Activated CD8-positive, alpha-beta memory T cell treated with anti-CD3 and anti-CD28 coated beads, Interleukin-2, amount 50 U/mL, for 48 hours (primary cell): Measurements from ENCODE around the gene EPN1.

Experiments
- DNase-seq: peaks from one replicate; pipeline ENCODE4 v3.0.0-alpha.2; 2020

Gene EPN1

DNA sequence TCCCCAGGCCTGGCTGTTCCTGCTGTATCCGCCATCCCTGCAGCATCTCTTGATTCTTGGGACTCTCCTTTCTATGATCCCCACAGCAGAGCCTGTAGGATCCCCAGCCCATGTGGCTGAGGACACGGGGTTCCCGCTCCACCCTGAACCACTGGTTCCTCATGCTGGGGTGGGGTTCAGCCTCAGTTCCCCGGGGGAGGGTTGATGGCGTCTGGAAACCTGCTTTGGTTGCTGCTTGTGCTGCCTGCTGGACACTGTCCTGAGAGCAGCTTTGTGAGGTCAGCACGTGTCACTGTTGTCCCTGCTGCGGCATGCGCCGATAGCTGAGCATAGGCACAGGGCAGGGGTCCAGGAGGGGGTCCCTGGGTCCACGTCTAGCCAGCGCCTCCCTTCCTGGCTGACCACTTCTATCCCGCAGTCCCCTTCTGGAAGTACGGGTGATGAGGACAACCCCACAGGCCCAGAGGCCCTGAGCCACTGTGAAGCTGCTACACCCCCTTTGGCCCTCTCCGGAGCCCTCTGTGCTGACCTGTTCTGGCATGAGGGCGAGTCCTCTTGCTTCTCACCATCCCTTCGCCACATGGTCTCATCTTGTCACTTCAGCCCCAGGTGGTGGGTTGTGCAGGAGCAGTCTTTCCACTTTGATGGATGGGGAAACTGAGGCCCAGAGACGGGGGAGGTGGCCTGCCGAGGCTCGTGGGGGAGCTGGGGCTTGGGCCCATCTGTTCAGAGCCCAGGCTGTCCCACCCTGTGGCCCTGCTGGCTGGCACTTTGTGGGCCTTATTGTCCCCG is 5.5 kb downstream of the EPN1 start:
- DNase-seq = no peak

DNA sequence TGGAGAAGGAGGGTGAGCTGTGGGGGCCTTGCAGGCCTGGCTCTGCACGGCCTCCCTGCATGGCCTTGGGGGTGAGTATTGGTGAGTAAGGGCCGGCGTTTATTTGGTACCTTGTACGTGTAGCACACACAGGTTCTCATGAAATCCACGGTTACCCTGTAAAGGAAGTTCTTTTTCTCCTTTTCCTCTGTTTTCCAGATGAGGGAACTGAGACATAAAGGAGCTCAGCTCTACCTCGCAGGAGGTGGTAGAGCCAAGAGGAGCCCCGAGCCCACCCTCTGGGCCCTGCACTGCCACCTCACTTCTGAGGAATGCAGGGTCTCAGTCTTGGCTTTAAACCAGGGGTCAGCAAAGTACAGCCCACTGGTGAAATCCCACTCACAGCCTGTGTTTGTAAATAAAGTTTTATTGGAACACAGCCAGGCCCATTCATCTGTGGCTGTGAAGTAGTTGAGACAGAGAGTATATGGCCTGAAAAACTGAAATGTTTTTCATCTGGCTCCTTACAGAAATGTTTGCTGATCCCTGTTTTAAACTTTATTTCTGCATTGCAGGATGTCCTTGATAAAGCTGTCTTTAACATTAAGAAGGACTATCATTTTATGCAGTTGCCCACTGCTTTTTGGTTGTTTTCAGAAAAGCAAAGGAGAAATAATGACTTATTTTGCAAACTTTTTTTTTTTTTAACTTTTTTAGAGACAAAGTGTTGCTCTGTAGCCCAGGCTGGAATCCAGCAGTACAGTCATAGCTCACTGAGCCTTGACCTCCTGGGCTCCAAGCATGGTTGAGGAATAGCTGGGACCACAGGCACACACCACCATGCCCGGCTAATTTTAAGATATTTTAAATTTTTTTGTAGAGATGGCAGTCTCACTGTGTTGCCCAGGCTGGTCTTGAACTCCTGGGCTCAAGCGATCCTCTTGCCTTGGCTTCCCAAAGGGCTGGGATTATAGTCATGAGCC is 6.4 kb downstream of the EPN1 start:
- no peak for DNase-seq

DNA sequence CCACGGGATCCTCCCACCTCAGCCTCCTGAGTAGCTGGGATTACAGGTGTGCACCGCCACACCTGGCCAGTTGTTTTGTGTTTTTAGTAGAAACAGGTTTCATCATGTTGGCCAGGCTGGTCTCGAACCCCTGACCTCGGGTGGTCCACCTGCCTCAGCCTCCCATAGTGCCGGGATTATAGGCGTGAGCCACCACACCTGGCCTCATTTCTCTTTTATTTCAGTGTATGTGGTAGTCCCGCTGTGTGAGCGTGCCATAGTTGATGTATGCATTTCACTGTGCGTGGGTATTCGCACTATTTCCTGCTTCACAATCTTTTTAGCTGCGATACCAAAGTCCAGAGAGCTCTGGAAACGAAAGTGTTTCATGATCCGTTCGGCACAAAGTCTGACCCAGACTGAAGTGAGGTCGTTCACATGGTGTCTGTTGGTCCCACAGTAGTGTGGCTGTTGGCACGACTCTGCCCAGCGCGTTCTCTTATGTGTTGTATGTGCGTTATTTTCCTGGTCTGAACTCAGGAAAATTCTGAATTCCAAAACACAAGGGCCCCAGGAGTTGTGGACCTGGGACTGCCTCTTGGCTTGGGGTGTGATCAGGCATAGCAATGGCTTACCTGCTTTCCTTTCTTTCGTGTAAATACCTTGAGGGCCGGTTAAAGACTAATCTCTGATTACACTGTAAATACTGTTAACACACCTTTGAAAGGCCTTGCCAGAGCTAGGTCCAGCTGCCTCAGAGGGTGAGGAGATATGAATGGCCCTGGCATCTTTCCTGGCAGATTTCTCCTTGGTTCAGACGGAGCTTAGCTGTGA is 8.6 kb downstream of the EPN1 start:
- no peak for DNase-seq

DNA sequence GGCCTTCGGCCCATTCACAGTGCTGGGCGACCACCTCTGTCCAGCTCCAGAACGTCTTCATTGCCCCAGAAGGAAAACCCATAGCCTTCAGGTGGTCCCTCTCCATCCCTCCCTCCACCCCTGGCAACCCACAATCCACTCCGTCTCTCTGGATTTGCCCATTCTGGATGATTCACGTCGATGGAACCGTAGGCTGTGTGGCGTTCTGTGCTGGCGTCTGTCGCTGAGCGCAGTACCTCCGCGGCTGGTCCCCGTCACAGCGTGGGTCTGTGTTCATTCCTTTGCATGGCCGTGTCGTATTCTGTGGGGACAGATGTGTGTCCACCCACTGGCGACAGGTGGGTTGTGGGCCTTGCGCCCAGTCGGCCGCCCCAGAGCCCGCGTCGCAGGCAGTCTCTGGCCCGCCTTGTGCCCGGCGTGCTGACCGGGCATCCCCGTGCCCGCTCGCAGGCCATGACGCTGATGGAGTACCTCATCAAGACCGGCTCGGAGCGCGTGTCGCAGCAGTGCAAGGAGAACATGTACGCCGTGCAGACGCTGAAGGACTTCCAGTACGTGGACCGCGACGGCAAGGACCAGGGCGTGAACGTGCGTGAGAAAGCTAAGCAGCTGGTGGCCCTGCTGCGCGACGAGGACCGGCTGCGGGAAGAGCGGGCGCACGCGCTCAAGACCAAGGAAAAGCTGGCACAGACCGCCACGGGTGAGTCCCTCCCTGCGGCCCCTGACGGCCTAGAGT is 10.1 kb downstream of the EPN1 start:
- no peak for DNase-seq

DNA sequence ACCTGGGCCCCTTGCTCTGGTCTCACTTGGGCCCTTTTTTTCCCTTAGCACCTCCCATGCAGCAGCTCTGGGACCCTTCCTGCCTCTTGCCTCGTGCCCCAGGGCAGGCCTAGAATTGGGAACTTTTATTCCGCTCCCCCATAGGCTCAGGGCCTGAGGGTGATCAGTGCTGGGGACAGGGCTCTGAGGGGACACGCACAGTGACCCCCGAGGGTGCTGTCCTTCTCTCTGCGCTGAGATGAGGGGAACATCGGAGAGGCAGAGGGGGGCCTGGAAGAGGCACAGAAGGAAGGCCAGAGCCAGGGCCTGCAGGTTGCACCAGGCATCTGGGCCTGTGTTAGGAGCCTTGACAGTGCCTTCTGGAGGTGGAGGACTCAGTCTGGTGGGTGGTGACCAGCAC is 10.8 kb downstream of the EPN1 start:
- no peak for DNase-seq

DNA sequence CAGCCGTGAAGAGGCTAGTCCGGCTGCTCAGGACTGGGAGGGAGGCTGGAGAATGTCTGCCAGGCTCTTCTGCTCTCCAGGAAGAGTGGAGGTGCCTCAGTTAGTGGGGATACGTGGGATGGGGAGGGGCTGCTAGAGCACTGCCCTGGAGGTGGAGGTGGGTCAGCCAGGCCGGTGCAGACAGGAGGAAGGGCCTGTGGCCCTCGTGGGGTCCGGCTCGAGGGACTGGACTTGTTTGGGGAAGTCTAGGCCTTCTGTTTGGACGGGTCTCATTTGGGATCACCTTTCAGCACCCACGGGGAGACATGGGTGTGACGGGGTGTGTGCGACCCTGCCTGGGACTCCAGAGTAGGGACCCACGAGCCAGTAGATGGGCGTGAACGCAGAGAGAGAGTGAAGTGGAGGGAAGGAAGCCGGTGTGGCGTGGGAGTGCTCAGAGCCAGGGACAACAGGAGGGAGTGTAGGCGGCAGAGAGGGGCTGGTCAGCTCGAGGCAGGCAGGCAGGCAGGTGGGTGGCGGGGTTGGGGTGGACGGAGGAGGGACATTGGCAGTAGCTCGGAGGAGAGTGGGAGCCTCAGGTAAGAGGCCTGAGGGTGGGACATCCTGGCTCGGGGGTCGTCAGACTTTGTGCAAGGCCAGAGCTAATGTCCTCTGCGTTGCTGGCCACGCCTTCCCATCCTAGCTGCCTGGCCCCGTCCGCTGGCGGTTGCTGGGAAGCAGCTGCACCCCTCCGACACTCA is 11.5 kb downstream of the EPN1 start:
- no peak for DNase-seq

DNA sequence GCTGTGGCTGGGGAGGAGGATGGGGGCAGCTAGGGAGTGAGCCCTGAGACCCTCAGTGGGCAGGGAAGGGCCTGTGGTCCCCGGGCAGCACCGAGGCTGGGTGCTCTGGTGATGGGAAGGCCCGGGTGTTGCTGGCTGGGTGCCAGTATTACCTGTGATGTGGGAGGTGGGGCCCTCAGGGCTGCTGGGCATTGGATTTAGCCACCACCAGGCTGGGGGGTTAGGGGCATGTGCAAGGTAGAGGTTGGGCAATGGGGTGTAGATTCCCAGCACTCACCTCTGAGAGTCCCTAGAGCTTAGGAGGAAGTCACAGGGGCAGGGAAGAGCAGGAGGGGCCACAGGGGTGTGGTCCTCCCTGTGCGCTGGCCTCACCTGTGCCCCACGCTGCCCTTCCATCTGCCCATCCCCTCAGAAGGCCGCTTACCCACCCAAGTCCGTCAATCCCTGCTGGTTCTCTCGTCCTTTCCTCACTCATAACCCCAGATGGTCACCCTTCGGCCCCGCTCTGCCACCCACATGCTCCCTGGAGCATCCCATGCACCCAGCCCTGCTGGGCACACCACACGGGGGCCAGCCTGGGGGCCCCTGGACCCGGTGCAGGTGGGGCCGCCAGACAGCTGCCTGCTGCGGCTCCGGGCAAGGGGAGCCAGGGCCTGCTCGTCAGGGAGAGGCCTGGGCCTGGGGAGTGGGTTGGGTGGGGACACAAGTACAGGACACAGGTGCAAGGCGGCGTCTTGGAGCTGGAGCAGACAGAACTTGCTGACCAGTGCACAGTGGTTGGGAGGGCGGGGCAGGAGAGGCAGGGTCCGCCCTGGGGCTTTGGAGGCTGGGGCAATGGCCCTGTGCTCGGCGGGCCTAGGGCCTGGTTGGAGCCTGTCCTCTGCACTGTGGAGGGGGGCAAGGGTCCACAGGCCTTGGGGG is 12.5 kb downstream of the EPN1 start:
- DNase-seq = no peak

DNA sequence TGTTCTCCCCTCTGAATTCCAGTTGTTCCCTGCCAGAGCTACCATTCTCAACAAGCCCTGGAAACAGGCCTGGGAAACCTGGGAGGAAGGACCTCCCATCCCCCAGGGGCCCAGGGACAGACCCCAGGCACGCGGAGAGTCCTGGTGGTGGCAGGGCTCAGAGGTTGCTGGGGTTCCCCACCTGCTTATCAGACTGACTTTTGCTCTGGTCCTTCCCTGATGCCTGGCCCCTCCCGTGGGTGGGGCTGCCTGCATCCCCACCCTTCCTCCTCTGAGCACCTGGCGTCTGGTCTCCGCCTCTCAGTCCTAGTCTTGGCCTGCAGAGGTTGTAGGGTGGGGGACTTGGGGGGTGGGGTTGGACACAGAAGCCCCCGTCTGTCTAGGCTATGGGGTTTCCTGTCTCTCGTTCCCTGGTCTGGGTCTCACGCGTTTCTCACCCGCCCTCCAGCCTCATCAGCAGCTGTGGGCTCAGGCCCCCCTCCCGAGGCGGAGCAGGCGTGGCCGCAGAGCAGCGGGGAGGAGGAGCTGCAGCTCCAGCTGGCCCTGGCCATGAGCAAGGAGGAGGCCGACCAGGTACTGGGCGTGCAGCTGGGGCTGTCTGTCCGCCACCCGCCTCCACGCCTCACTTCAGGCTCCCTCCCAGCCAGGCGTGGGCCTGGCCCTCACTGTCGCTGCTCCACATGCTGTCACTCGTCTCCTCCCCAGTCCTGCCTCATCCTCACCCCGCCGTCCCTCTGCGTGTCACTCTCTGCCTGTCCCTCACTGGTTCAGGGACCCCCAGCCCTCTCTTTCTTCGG is 13.6 kb downstream of the EPN1 start:
- DNase-seq = no peak

DNA sequence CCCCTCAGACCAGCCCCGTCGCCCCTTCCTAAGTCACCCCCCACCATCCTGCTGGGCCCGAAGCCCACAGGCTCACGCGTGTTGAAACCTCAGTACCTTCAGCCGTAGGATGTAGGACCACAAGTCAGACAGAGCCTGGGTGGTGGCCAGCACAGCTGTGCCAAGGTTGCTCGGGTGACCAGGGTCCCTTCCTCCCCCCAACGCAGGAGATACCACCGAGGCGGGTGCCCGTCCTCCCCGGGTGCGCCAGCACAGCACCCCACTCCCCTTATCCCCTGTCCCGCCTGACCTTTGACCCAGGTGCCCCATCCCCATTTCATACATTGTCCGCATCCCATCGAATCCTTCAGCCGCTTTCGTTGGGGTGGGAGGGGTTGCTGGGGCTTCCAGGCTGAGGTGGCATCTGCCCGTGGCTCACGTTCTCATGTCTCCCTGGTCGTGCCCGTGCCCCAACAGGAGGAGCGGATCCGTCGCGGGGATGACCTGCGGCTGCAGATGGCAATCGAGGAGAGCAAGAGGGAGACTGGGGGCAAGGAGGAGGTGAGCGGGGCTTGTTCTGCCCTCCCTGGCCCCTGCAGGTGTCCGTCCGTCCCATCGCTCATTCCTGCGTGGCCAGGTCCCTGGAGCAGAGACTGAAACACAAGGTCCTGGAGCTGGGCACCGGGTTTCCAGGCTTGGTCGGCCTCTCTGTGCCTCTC is 14.5 kb downstream of the EPN1 start:
- no peak for DNase-seq

DNA sequence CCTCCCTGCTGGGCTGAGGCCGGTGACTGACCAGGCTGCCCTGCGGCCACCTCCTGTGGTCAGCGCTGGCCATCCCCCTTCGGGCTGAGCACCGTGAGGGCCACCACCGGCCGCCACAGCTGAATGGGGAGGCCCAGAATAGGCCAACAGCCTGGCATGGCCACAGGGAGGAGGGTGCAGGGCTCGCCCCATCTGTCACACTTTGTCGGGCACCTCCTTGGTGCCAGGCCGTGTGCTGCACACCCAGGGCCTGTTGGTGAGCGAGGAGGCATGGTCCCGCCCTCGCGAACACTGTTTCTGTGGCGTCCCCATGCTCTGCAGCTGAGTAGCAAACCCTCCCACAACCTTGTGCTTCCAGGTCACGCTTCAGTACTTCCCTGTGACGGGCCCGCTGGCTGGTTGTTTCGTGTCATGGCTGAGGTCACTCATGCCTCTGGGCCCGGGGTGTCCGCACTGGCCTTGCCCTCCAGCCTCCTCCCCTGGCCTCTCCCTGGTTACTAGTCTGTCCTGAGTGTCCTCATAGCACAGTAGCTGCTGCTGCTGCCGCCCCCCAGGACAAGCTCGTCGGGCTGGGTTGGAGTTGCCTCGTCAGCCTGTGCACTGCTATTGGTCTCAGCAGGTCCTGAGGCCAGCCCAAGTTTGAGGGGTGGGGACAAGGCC is 15.2 kb downstream of the EPN1 start:
- no peak for DNase-seq

DNA sequence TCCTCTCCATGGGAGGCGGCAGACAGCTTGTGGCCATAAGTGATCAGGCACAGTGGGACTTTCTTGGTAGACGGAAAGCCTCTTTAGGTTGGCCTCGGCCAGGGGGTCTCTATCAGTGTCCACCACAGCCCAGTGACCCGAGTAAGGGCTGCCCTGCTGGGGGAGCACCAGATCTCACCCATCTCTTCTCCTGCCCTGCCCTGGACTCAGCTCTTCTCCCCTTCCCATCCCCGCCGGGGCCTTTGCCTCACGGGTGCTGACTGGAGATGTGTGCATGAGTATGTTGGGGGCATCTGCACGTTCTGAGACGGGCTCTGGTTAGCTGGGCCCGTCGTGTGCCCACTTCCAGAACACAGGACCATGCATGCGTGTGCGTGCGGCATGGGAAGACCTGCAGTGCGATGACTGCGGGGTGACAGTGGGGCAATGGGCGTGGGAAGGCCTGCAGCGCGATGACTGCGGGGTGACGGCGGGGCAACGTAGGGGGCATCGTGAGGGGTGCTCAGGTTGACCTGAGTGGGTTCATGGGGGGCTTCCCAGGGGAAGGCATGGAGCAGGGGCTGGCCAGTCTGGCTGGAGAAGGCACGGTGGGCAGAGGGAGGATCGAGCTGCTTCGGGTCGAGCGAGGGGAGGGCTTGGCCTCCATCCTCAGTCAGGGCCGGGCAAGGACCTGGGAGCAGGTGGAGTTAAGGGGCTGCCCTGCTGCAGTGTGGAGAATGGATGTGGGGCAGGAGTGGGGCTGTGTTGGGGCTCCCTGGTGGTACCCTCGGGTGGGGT is 15.9 kb downstream of the EPN1 start:
- no peak for DNase-seq

DNA sequence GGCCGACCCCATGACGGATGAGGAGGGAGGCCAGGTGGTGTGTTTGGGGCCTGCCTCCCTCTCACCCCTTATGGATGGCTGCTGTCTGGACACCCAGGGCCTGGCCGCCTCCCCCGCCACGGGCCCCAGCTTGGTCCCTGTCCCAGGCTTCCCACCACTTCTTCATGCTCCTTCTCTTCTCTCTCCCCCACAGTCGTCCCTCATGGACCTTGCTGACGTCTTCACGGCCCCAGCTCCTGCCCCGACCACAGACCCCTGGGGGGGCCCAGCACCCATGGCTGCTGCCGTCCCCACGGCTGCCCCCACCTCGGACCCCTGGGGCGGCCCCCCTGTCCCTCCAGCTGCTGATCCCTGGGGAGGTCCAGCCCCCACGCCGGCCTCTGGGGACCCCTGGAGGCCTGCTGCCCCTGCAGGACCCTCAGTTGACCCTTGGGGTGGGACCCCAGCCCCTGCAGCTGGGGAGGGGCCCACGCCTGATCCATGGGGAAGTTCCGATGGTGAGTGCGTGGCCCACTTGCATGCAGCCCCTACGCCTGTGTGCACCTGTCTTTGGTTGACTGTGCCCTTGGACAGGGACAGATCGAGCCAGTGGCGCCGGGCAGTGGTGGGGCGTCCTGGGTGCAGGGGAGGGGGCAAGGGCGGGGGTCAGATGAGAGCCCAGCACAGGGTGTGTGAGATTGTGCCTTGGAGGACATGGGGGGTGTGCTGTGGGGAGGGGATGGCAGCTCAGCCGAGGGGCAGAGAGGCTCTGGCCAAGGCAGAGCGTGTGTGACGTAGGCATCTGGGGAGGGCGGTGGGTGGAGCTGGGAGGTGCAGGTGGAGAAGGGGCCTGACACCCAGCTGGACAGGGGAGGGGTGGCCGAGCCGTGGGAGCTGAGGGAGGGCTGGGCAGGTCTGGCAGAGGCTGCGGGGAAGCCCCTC is 16.8 kb downstream of the EPN1 start:
- DNase-seq = no peak

DNA sequence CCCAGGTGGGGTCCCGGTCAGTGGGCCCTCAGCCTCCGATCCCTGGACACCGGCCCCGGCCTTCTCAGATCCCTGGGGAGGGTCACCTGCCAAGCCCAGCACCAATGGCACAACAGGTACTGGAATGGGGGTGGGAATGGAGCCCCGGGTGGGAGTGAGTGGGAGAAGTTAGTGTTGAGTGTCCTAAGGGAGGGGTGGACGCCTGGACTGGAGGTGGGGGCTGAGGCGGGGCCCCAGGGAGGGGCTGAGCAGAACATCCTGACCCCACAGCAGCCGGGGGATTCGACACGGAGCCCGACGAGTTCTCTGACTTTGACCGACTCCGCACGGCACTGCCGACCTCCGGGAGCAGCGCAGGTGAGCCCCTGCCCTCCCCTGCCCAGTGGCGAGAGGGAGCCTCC is 17.7 kb downstream of the EPN1 start:
- no peak for DNase-seq

DNA sequence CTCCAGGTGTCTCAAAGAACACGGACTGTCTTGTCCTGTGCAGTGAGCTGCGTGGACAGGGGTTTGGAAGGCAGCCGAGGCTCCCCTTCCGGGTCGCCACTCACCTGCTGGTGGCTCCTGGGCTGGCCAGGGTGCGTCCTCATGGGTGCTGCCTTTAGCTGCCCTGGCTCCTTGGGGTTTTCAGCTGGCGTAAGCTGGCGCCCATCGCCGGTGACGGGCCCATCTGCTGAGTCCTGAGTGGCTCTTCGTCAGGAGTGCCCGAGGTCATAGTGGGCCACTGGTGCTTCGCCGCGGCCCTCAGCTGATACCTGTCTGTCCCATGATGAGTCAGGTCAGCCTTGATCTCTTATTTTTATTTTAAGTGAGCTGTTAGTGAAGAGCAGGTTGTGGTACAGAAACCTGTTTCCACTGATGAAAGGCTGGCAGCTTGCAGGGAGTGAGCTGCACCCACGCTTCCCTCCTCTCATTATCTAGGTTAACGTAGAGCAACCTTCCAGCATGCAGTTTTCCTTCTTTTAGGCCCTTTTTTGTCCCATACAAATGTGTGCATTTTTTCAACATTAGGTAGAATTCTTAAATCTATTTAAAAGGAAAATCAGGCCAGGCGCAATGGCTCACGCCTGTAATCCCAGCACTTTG is 18.4 kb downstream of the EPN1 start:
- no peak for DNase-seq

DNA sequence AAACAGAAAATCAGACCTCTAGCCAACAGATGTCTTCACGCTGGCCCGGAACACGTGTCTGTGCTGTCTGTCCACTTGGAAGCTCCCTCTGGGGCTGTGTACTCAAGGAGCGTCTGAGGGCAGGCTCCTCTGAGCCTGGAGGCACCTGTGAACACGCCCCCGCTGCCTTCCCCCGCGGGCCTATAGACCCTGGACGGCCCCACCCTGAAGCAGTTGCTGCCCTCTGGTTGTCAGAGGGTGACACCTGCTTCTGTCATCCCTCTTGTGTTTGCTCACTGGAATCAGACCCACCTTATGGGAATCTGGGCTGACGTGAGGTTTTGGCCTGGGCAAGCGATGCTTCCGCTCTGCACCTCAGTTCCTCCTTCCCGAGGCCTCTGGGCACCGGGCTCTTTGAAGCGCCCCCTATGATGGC is 19.2 kb downstream of the EPN1 start:
- DNase-seq = no peak
